ENCODE results near the gene PVR.

GRCh38 chr19:44708940-44709339, 65.2 kb downstream of the PVR start:
- TF ChIP-seq CTCF (IDR thresholded peaks at IDR 0.05; ENCODE audit: insufficient read depth, low read length) (no peak), POLR2AphosphoS5 (IDR thresholded peaks at IDR 0.05; ENCODE audit: low read depth) (no peak)
